SJCRH30 (cell line): Measurements from ENCODE around the gene EIF3M. TPM values are rescaled to one million over a fixed set of nuclear protein-coding genes. Genes with fewer than 3 reads are reported as not detected.

ENCODE experiments used
- DNase-seq, 2 experiments: peaks; one replicate each; pipeline ENCODE4 v3.0.0-alpha.2; 2015 to 2020
- H3K27ac ChIP-seq: fragments of 250-450 bp; sonication (Bioruptor Pico); 2 replicates; pipeline ENCODE4 v1.5.1; 2020; ENCODE audit warnings: mild to moderate bottlenecking, moderate library complexity
- H3K27me3 ChIP-seq: fragments of 250-450 bp; sonication (Bioruptor Pico); 2 replicates; pipeline ENCODE4 v1.5.1; 2020; ENCODE audit warnings: mild to moderate bottlenecking, moderate library complexity
- H3K36me3 ChIP-seq: fragments of 250-450 bp; sonication (Bioruptor Pico); 2 replicates; pipeline ENCODE4 v1.5.1; 2020; ENCODE audit warnings: mild to moderate bottlenecking, moderate library complexity
- H3K4me1 ChIP-seq: fragments of 250-450 bp; sonication (Bioruptor Pico); 2 replicates; pipeline ENCODE4 v1.5.1; 2020; ENCODE audit warnings: mild to moderate bottlenecking, moderate library complexity
- H3K4me3 ChIP-seq: fragments of 250-450 bp; sonication (Bioruptor Pico); 2 replicates; pipeline ENCODE4 v1.5.1; 2020; ENCODE audit warnings: mild to moderate bottlenecking, moderate library complexity
- H3K9me3 ChIP-seq: fragments of 250-450 bp; sonication (Bioruptor Pico); replicated peaks from 2 replicates; pipeline ENCODE4 v1.5.1; 2020; ENCODE audit warnings: mild to moderate bottlenecking, moderate library complexity
- total RNA-seq: library from RNA; depleted of rRNA; stranded (reverse); fragments of >200 nt; shearing (Covaris generic); gene quantifications from 2 replicates; pipeline ENCODE4 v1.2.3, GENCODE V29; 2014; rRNA removed

The EIF3M gene
- total RNA-seq: 659 and 662 TPM in 2 replicates

DNA sequence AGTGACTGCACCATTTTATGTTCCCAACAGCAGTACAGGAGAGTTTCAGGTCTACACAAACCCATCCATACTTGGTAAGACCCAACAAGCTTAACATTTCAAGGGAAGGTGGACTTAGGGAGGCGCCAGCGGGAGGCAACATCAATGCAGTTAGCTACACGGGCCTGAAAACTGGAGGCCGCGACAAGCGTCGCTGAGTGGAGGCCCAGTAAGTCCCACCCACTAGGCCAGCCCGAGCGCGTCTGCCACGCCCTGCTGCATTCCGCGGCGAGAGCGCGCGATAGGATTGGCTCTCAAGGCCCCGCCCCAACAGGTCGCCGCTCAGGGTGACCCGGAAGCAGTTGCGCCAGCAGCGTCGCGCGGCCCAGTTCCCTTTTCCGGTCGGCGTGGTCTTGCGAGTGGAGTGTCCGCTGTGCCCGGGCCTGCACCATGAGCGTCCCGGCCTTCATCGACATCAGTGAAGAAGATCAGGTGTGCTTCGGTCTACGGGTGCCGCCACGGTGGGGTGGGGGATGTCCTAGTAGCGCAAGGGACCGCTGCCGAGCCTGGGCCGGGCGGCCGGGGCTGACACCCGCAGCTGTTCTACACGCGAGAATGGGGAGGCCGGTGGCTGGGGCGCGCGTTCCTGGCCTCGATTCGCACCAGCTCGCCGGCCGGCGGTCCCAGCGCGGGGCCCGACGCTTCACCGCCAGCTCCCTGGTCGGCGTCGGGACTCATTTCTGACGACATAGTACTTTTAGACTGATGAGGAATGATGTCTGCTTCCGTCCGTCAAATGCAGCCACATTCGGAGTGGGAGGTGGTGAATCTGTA lies at the start of gene EIF3M:
EIF3M (plus strand) TSS at position 373 of the 813 bp plus-strand sequence; CDS start at position 430, 57 bp downstream.
- DNase-seq: peak; percentile 96

DNA sequence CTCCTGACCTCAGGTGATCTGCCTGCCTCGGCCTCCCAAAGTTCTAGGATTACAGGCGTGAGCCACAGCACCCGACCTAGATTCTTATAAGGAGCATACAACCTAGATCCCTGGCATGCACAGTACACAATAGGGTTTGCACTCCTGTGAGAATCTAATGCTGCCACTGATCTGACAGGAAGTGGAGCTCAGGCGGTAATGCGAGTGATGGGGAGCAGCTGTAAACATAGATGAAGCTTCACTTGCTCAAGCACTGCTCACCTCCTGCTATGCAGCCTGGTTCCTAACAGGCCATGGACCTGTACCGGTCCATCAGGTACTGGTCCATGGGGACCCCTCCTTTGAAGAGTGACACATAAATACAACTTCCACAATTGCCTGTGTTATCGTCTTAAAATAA lies 44.8 kb upstream of the EIF3M start:
- Histone ChIP-seq H3K4me3 (no peak overlapping the region), H3K9me3 (no peaks in the 10 kb centered on the region), H3K27me3 (no peaks in the 10 kb centered on the region), H3K36me3 (no peaks in the 10 kb centered on the region), H3K27ac (no peak overlapping the region), H3K4me1 (no peaks in the 10 kb centered on the region)
- no peak for DNase-seq

More for the DNA sequence above, at the start of gene EIF3M:
- no peaks in the 10 kb centered on the region for H3K27me3 ChIP-seq
- peak within 1 kb of the TSS; percentile 86 for H3K27ac ChIP-seq
- H3K4me1 ChIP-seq: peaks cover 2% of the 10 kb centered on the region; the same call in 1 of the 2 replicates
- H3K9me3 ChIP-seq: no peaks in the 10 kb centered on the region
- H3K4me3 ChIP-seq: peak within 1 kb of the TSS; percentile 90
- peaks cover 24% of the 10 kb centered on the region for H3K36me3 ChIP-seq

DNA sequence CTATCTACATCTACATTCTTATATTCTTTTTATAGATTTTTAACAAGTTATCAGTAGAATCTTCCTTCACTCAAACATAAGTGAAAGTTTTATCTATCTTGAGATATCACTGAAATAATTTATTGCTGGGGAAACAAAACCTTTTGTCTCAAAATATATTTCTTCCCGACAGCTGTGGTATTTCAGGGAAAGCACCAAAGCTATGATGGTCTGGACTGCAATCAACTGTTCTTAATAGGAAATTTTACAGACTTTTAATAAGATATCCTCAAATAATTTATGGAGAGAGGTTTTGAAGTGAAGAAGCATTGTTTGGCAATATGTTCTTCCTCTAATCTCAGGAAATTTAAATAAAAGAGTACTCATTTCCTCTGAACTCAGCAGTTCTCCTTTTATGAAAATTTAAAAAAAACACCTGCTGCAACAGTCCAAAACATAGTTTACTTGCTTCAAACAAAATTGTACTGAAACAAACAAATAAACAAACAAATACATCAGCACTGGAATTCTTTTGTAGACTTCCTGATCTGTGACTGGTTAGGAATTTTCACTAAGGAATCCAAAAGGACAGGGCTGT lies 33.9 kb upstream of the EIF3M start:
- Histone ChIP-seq H3K27me3 (no peaks in the 10 kb centered on the region), H3K4me3 (no peak overlapping the region), H3K4me1 (no peaks in the 10 kb centered on the region), H3K9me3 (no peaks in the 10 kb centered on the region), H3K27ac (no peak overlapping the region), H3K36me3 (no peaks in the 10 kb centered on the region)
- no peak for DNase-seq

DNA sequence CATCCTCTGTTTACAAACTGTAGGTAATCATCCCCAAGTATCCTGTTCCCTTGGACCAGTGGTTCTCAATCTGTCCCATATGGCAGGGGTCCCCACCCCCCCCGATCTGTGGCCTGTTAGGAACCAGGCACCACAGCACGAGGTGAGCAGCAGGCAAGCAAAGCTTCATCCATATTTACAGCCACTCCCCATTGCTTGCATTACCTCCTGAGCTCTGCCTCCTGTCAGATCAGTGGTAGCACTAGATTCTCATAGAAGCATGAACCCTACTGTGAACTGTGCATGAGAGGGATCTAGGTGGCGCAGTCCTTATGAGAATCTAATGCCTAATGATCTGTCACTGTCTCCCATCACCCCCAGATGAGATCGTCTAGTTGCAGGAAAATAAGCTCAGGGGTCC lies 33.4 kb upstream of the EIF3M start:
- Histone ChIP-seq H3K36me3 (no peaks in the 10 kb centered on the region), H3K4me3 (no peak overlapping the region), H3K9me3 (no peaks in the 10 kb centered on the region), H3K27ac (no peak overlapping the region), H3K4me1 (no peaks in the 10 kb centered on the region), H3K27me3 (no peaks in the 10 kb centered on the region)
- DNase-seq: no peak

DNA sequence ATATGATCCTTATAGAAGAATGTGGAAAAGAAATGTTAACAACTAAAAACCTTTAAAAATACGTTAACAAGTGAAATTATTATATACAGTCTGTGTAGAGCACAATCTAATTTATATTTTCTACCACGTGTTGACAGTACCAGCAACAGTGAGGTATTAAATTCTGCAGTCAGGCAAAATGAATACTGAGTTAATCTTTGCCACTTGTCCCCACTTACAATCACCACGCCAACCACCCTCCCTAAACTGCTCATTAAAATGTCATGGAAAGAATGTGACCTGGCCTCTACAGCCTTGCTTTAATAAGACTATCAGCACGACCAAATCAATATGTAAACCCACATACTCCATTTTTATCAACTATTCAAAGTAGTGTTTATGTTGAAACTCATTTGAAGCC lies 28.5 kb upstream of the EIF3M start:
- Histone ChIP-seq H3K27me3 (no peaks in the 10 kb centered on the region), H3K4me1 (no peaks in the 10 kb centered on the region), H3K9me3 (no peaks in the 10 kb centered on the region), H3K4me3 (no peak overlapping the region), H3K27ac (no peak overlapping the region), H3K36me3 (no peaks in the 10 kb centered on the region)
- DNase-seq: no peak

DNA sequence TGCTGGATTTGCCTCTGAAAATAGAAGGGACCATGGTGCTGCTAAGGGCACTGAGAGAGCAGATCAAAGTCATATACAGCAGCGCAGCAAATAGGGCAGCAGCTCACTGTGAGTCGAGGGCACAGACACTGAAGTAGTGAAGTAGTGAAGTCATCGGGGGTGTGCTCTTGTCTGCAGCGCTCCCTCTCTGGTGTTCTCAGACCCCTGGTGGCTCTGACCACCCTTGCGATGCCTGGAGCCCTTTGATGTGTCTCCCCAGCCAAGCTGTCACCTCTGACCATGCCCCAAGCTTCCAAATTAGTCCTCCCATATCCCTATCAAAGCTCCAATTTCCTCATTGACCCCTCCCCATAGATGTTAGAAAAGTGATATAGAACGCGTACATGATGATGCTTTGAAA lies 27.7 kb upstream of the EIF3M start:
- no peaks in the 10 kb centered on the region for H3K27me3 ChIP-seq
- H3K4me1 ChIP-seq: no peaks in the 10 kb centered on the region
- no peak for DNase-seq
- no peaks in the 10 kb centered on the region for H3K36me3 ChIP-seq
- H3K27ac ChIP-seq: no peak overlapping the region
- no peak overlapping the region for H3K4me3 ChIP-seq
- H3K9me3 ChIP-seq: no peaks in the 10 kb centered on the region

DNA sequence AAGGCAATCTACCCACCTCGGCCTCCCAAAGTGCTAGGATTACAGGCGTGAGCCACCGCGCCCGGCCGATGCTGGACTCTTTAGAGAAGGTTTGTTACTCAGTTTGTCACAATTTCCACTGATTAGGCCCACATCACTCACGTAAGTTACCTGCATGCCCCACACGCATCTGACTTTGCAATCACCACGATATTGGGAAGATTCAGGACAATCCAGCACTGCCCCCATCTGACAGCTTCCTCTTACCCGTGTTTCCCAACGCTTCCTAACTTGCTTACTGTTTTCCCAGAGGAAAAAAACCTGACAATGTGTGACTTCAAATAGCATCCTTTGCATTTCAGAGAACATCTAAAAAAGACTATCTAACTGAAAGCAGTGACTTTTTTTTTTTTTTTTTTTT lies 21.8 kb upstream of the EIF3M start:
- DNase-seq: no peak
- Histone ChIP-seq H3K9me3 (no peaks in the 10 kb centered on the region), H3K4me1 (no peaks in the 10 kb centered on the region), H3K27me3 (no peaks in the 10 kb centered on the region), H3K27ac (no peak overlapping the region), H3K4me3 (no peak overlapping the region), H3K36me3 (no peaks in the 10 kb centered on the region)

DNA sequence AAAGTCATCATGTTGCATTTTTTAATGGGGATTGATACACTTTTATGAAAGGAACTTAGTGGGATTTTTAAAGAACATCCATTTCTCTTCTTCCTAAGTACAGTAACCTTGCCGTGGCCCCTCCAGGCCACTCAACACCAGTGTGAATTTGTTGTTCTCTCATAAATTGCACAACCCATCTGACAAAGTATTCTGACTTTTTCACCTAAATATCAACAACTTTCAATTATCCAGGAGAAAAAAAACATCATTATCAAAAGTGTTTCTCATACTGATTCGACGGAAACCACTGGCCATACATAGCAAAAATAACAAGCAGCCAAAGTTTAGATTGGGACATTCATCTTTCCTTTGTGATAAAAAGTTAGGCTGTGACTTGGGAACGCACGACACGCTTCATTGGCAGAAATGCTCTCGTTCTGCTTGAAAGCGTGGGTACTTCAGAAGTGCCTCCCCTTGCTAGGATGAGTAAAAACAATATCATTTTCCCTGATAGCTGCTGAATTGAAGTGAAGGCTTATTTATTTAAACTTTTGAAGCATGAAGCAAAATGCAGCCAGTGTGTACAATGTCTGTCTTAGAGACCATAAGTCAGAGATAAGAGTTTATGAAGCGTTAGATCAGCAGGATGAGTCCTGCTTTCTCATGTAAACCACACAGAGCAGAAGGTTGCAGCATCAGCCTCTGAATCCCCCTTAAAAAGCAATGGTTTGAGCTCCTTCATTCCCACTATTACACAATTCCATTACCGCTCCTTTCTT lies 20.6 kb upstream of the EIF3M start:
- Histone ChIP-seq H3K4me1 (no peaks in the 10 kb centered on the region), H3K27me3 (no peaks in the 10 kb centered on the region), H3K27ac (no peak overlapping the region), H3K36me3 (no peaks in the 10 kb centered on the region), H3K4me3 (no peak overlapping the region), H3K9me3 (no peaks in the 10 kb centered on the region)
- no peak for DNase-seq

DNA sequence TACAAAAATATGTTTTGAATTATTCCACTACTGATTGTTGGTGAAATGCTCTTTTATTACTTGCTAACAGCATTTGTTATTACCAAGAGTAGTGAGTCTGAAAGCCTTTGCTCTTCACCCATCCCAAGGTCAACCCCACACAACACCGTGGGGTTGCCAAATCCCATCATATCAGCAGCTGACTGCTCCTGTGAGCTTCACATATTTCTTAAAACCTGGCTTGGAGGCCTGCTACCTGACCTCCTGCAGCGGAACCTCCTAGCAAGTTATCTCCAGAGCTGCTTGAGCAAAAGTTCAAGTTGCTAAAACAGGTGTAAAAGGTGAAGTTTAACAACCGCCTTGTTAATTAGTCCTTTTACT lies 20.1 kb upstream of the EIF3M start:
- no peak for DNase-seq
- no peak overlapping the region for H3K4me3 ChIP-seq
- H3K9me3 ChIP-seq: no peaks in the 10 kb centered on the region
- no peaks in the 10 kb centered on the region for H3K27me3 ChIP-seq
- H3K4me1 ChIP-seq: no peaks in the 10 kb centered on the region
- no peak overlapping the region for H3K27ac ChIP-seq
- no peaks in the 10 kb centered on the region for H3K36me3 ChIP-seq

DNA sequence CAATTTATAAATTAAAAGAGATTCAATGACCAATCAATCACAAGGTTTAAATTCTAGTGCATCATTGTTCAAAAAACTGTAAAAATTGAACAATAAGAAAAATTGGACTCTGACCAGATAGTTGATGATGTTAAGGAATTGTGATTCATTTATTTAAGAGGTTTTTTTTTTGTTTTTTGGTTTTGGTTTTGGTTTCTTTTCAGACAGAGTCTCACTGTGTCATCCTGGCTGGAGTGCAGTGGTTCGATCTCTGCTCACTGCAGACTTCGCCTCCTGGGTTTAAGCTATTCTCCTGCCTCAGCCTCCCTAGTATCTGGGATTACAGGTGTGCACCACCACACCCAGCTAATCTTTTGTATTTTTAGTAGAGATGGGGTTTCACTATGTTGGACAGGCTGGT lies 17.1 kb upstream of the EIF3M start:
- H3K27ac ChIP-seq: no peak overlapping the region
- no peaks in the 10 kb centered on the region for H3K36me3 ChIP-seq
- no peak overlapping the region for H3K4me3 ChIP-seq
- H3K27me3 ChIP-seq: no peaks in the 10 kb centered on the region
- H3K4me1 ChIP-seq: no peaks in the 10 kb centered on the region
- no peak for DNase-seq
- H3K9me3 ChIP-seq: no peaks in the 10 kb centered on the region

DNA sequence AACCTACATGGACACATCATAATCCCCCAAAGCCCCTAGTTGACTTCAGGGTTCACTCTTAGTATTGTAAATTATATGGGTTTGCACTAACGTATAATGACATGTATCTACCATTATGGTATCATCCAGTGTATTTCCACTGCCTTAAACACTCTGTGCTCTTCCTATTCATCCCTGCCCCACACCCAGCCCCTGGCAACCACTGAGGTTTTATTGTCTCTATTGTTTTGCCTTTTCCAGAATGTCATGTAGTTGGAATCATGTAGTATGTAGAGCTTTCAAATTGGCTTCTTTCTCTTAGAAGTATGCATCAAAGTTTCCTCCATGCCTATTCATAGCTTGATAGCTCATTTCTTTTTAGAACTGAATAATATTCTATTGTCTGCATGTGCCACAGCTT lies 16.5 kb upstream of the EIF3M start:
- DNase-seq: no peak
- H3K27me3 ChIP-seq: no peaks in the 10 kb centered on the region
- H3K27ac ChIP-seq: no peak overlapping the region
- H3K4me1 ChIP-seq: no peaks in the 10 kb centered on the region
- no peaks in the 10 kb centered on the region for H3K9me3 ChIP-seq
- H3K4me3 ChIP-seq: no peak overlapping the region
- no peaks in the 10 kb centered on the region for H3K36me3 ChIP-seq

DNA sequence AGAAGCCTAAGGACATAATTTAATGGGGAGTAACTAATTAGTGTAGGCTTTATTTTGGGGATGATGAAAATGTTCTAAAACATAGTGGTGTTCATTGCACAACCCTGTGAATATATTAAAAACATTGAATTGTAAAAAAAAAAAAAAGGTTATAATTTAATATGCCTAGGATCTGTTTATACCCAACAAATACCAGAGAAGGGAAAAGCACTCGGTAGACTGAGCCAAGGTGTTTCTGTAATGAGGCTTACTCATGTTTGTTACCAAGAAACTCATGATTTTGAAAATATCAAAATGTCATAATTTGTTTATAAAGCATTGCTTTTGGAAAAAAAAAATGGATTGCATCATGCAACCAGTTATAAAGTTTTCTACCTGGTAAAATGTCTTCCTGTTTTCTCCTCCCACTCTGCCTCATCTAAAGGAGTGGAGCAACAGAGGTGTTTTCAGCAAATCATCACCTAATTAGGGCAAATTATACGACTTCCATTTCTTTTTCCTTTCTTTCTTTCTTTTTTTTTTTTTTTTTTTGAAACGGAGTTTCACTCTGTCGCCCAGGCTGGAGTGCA lies 14.2 kb upstream of the EIF3M start:
- DNase-seq: no peak
- Histone ChIP-seq H3K4me3 (no peak overlapping the region), H3K4me1 (no peaks in the 10 kb centered on the region)

DNA sequence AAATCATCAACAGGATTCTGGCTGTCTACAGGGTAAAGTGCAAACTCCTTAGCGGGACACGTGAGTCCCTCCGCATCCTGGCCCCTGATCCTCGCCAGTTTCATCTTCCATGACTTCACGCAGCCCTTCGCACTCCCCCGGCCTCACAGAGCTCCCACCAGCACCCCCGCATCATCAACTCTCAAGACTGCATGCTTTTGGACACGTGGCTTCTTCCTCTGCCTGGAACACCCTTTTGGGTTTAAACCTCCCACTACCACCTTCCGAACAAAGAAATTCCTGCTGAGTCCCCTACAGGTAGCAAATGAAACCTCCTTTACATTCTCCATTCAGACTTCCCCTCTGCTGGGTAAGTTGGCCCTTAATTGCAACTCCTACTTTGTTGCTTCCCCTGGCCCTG lies 12.6 kb upstream of the EIF3M start:
- no peak for DNase-seq
- H3K36me3 ChIP-seq: no peaks in the 10 kb centered on the region
- H3K4me1 ChIP-seq: no peaks in the 10 kb centered on the region
- no peak overlapping the region for H3K27ac ChIP-seq
- no peak overlapping the region for H3K4me3 ChIP-seq
- H3K9me3 ChIP-seq: no peaks in the 10 kb centered on the region
- no peaks in the 10 kb centered on the region for H3K27me3 ChIP-seq

More for the DNA sequence above, 14.2 kb upstream of the EIF3M start:
- no peaks in the 10 kb centered on the region for H3K36me3 ChIP-seq
- H3K27ac ChIP-seq: no peak overlapping the region
- H3K27me3 ChIP-seq: no peaks in the 10 kb centered on the region
- H3K9me3 ChIP-seq: no peaks in the 10 kb centered on the region

DNA sequence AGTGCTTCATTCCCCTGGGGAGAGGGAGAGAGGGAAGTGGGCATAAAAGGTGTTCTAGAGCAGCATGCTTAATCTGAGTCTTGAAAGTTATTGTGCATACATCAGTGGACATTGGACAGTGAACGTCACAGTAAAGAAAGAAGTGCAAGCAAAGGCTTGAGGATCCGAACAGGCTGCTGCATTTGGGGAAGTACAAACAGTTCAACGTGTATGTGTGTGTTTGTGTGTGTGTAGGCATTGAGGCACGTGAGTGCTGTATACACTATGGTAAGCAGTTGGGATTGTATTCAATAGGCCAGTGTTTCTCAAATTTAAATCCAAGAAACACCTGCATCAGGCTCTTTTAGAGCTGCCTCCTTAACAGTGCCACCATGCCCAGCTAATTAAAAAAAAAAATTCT lies 10.4 kb upstream of the EIF3M start:
- Histone ChIP-seq H3K36me3 (no peaks in the 10 kb centered on the region), H3K27me3 (no peaks in the 10 kb centered on the region; the same call in 1 of the 2 replicates), H3K4me1 (no peaks in the 10 kb centered on the region), H3K4me3 (no peak overlapping the region), H3K27ac (no peak overlapping the region), H3K9me3 (no peaks in the 10 kb centered on the region)
- DNase-seq: no peak

DNA sequence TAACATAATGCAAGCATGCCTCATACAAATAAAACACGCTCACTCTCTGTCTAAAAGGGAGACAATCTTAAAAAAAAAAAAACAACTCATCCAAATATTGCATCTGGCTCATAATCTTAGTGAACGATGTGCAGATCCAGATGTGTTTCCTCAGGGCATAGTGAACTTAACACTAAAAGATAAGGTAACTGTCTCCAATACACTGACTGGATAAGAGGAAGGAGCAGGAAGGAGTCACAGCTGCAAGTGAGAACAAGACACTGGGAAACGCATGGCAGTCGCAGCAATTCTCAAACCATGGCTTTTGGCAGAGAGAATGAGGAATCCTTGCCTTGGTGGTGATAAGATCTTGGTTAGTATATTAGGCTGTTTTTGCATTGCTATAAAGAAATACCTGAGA lies 9.2 kb upstream of the EIF3M start:
- H3K4me3 ChIP-seq: no peak overlapping the region
- H3K4me1 ChIP-seq: no peaks in the 10 kb centered on the region
- no peaks in the 10 kb centered on the region for H3K9me3 ChIP-seq
- no peak for DNase-seq
- H3K36me3 ChIP-seq: no peaks in the 10 kb centered on the region
- H3K27me3 ChIP-seq: no peaks in the 10 kb centered on the region; the same call in 1 of the 2 replicates
- H3K27ac ChIP-seq: no peak overlapping the region
